GM10266 (cell line): ENCODE measurements around the gene ITGAD.

ENCODE experiments used
- DNase-seq: peaks from one replicate; pipeline ENCODE4 v3.0.0; 2012; ENCODE audit errors: extremely low spot score
- TF ChIP-seq, protein P1 (sequence below): IDR thresholded peaks from 2 replicates; pipeline ENCODE4 v1.5.1; 2012; ENCODE audit warnings: mild to moderate bottlenecking, low read depth; ENCODE audit not compliant: control insufficient read depth, insufficient read depth; ENCODE audit errors: missing control alignments

Gene ITGAD

DNA sequence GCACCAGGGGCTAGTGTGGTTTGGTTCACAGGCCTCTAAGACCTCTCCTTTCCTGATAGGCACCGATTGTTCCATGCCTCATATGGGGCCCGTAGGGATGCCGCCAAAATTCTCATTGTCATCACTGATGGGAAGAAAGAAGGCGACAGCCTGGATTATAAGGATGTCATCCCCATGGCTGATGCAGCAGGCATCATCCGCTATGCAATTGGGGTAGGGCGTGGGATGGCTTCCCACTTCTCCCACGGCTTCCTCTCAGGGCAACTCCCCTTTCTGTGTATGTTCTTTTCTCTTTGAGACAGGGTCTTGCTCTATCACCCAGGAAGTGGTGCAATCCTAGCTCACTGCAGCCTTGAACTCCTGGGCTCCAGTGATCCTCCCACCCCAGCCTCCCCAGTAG is 32.9 kb upstream of the ITGAD start:
- TF ChIP-seq, protein P1, sequence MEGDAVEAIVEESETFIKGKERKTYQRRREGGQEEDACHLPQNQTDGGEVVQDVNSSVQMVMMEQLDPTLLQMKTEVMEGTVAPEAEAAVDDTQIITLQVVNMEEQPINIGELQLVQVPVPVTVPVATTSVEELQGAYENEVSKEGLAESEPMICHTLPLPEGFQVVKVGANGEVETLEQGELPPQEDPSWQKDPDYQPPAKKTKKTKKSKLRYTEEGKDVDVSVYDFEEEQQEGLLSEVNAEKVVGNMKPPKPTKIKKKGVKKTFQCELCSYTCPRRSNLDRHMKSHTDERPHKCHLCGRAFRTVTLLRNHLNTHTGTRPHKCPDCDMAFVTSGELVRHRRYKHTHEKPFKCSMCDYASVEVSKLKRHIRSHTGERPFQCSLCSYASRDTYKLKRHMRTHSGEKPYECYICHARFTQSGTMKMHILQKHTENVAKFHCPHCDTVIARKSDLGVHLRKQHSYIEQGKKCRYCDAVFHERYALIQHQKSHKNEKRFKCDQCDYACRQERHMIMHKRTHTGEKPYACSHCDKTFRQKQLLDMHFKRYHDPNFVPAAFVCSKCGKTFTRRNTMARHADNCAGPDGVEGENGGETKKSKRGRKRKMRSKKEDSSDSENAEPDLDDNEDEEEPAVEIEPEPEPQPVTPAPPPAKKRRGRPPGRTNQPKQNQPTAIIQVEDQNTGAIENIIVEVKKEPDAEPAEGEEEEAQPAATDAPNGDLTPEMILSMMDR: no peak

DNA sequence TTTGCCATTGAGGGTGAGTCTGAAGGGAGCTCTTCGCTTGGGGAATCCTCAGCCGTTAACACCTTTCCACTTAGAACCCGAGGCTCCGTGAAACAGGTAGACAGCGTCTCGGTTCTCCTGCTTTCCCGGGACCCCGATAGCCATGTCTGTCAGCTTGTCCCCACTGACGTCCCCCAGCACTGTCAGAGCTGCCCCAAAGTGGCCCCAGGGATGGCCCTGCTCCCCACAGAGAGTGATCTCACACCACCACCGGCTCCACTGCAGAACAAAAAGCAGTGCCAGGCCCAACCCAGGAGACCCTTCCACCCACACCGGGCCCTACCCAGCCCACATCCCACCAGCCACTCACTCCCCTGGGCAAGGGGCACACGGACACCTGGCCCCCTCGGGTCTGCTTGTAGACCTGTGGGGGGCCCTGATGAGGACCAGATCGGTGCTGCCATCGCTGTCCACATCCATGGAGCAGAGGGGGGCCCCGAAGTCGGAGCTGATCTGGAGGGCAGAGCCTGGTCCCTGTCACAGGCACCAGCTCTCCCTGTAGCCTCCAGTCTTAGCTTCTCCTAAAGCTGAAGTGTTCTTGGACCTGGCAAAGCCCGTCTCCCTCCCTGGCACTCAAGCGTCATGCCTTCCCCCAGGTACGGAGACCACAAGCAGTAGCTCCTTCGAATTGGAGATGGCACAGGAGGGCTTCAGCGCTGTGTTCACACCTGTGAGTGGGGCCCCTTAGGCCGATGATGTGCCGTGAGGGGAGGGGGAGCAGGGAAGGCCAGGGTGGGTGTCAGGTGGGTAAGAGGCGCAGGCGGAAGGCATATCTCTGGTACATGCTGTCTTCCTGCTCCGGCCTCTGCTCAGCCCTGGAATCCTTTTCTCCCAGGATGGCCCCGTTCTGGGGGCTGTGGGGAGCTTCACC is 31.7 kb upstream of the ITGAD start:
- TF ChIP-seq, protein P1: no peak

More for the DNA sequence above, 32.9 kb upstream of the ITGAD start:
- DNase-seq: no peak

DNA sequence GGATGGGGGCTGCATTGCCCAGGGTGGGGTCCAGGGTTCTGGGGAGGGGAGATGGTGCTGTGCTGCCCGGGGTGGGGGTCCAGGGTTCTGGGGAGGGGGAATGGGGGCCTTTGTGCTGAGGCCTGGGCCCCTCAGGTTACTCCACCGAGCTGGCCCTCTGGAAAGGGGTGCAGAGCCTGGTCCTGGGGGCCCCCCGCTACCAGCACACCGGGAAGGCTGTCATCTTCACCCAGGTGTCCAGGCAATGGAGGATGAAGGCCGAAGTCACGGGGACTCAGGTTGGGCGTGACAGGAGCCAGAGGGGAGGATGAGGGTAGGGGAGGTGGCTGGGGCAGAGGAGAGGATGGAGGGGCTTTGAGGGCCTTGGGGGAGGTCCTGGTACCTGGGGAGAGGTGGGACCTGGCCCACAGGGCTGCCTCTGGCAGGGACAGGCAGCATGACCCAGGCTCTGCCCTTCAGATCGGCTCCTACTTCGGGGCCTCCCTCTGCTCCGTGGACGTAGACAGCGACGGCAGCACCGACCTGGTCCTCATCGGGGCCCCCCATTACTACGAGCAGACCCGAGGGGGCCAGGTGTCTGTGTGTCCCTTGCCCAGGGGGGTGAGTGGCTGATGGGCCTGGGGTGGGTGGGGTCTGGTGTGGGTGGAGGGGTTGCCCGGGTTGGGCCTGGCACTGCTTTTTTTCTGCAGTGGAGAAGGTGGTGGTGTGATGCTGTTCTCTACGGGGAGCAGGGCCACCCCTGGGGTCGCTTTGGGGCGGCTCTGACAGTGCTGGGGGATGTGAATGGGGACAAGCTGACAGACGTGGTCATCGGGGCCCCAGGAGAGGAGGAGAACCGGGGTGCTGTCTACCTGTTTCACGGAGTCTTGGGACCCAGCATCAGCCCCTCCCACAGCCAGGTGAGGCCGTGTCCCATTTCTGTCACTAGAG is 30.4 kb upstream of the ITGAD start:
- TF ChIP-seq, protein P1: no peak
- no peak for DNase-seq

More for the DNA sequence above, 31.7 kb upstream of the ITGAD start:
- DNase-seq: no peak

DNA sequence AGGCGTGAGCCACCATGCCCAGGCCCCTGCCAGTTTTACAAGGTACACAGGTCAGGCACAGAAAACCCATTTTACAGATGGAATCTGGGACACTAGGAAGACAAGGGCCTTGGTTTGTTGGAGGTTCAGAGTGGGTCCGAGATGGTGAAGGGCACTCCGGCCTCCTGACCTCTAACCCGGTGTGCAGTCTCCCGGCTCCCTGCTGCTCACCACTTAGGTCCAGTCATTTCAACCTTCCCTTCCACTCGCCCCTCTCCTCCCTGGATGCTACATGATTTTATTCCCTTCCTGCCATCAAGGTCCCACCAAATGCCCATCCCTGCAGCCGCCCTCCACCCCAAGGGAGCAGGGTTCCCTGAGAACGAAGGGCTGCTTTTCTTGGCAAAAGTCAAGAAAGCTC is 29.4 kb upstream of the ITGAD start:
- TF ChIP-seq, protein P1: no peak
- no peak for DNase-seq

GRCh38 chr16:31364421-31364820 is 28.7 kb upstream of the ITGAD start:
- TF ChIP-seq, protein P1: no peak
- DNase-seq: no peak

- DNase-seq: peak; percentile 67
- TF ChIP-seq, protein P1: no peak
Observed at GRCh38 chr16:31365131-31365865, 27.8 kb upstream of the ITGAD start.
